IPS-NIHi11 (cell line): ENCODE results near the gene DIS3L2.

ENCODE experiments used
- DNase-seq: peaks from one replicate; pipeline ENCODE4 v3.0.0; 2012; ENCODE audit warnings: mixed read lengths, low spot score

Gene DIS3L2

DNA sequence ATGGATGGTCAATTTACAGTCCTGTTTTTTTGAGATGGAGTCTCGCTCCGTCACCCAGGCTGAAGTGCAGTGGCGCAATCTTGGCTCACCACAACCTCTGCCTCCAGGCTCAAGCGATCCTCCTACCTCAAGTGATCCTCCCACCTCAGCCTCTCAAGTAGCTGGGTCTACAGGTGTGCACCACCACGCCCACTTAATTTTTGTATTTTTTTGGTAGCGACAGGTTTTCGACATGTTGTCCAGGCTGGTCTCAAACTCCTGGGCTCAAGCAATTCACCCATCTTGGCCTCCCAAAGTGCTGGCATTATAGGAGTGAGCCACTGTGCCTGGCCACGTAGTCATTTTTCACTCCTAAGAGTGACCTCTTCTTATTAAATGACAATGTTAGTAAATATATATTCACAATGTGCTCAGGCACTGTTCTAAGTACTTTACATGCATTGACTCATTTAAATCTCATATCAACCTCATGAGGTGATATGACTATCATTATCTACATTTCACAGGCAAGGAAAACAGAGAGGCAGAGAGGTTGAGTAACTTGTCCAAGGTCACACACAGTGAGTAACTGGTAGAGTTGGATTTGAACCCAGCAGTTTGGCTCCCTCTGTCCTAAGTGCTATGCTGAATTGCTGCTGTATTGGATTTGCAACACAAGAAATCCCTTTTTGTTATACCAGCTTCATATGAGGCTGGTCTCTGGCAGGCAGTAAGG is 5.6 kb upstream of the DIS3L2 start:
- no peak for DNase-seq

DNA sequence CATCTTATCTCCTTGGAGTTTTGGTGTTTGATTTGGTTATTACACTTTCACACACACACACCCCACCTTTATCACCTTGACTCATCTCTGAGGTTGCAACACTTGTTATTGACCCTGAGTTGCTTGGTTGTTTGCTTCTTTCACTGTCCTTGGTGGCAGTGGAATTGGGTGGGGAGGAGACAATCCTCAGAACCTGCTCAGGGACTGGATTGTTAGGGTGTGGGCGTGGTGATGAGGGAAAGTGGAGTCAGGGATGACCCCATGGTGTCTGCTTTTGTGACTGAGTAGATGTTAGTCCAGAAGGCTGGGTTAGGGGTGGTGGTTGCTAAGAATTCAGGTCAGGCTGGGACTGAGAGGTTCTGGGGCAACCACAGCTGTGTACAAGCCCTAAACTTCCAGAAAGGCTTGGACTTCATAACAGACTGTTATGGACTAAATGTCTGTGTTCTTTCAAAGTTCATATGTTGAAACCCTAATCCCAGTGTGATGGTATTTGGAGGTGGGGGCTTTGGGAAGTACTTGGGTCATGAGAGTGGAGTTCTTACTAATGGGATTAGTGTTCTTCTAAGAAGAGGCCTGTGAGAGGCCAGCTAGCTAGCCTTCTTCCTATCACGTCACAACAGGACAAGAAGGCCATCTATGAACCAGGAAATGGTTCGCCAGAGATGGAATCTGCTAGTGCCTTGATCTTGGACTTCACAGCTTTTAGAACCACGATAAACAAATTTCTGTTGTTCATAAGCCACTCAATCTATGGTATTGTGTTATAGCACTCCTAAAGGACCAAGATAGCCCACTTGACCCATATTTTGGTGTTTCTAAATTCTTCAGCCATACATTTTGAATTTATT is 3.4 kb upstream of the DIS3L2 start:
- DNase-seq, result no peak

DNA sequence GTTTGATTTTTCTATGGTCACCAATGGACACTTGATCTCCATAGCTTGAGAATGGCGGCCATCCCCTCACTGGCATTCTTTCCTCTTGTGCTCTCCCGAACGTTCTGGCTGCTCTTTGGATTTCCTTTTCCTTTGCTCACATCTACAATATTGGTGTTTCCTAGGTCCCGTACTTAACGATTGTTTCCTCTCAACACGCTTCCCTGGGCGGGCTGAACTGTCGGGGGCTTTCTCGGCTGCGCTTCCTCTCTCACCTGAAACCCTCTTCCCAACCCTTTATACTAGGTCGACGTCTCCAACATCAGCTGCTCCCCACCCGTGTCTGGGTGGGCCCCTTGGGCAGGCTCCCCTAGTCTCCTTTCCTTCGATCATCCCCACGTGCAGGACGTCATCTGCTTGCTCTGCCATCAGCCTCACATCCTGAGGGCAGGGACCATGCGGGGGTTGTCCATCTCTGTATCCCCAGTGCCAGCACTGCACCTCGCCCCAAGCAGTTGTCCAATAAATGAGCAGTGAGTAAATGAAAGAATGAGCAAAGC is 634 bp upstream of the DIS3L2 start:
- DNase-seq, result no peak

DNA sequence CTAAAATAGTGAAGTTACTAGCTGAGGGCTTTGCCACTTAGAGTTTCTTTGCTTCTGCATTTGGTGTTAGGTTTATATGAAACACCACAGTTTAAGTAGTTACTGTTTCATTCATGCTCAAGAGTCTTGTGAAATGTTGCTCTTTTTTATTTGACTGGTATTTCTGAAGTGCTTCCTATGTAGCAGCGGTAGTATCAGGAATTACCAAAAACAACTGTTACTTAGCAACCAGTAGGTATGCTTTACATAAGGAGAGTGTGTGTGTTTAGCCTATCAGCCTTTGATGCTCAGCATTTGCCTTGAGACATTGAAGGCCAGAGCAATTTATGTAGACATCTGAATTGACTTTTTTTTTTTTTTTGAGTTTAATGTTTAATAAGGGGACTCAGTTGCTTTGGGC is 3.6 kb downstream of the DIS3L2 start:
- DNase-seq, result no peak

DNA sequence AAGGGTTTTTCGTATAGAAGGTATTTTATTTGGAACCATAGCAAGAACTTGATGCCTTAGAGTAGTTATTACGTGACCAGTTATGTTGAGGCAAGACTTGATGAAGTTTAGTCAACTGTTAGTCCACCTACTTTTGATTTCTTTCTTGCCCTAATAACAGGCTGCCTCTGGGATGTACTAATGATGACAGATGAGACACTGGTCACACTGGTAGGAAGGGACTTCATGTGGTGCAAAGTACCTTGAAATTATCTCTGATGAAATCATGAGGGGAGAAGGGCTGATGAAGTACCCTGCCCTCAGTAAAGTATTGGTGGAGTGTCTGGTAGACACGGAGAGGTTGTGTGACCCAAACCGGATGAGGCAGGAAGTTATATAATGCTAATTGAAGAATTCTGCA is 5.4 kb downstream of the DIS3L2 start:
- DNase-seq, result no peak

DNA sequence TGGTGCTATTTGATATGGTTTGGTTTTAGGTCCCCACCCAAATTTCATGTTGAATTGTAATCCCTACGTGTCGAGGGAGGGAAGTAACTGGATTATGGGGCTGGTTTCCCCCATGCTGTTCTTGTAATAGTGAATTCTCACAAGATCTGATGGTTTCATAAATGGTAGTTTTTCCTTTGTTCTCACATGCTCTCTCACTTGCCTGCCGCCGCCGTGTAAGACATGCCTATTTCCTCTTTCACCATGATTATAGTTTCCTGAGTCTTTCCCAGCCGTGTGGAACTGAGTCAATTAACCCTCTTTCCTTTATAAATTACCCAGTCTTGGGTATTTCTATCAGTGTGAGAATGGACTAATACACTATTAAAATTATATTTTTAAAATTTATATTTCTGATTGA is 7.3 kb downstream of the DIS3L2 start:
- DNase-seq, result no peak

DNA sequence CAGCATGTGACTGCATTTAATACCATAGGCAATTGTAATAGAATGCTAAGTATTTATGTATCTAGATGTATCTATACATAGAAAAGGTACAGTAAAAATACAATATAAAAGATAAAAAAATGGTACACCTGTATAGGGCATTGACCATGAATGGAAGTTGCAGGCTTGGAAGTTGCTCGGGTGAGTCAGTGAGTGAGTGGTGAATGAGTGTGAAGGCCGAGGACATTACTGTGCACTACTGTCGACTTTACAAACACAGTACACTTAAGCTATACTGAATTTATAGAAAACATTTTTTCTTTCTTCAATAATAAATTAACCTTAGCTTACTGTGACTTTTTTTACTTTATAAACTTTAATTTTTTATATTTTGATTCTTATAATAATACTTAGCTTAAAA is 8.9 kb downstream of the DIS3L2 start:
- DNase-seq, result no peak

DNA sequence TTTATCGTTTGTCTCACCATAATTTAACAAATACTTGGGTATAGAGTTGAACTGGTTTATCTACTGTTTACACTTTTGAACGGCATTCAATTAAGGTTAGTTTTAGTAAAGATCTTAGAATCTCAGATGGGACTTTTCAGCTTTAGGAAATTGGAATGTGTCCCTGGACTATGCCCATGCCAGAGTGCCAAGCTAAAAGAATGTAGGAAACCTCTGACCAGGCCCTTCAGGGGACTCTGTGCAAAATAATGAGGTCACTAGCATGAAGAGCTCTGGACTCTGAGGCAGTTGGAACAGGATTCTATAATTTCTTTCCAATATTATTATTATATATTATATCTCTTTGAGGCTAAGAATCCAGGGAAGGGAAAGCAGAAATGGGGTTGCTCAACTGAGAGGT is 13.5 kb downstream of the DIS3L2 start:
- no peak for DNase-seq

DNA sequence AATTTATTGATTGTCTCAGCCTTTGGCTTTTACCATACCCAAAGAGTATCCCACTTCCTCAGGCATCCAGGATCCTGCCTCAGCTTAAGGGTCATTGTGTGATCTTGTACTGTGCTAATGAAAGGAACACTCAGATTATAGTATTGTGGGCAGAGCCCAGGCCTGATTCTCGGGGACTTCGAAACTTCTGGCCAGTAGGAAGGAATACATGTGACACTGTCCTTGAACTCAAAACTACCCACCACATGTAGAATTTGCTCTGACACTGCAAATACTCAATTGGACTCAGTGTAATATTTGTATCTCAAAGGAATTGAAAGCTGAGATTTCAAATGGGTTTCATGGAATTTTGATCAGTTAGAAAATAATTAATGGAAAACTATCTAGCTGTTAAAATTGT is 15.9 kb downstream of the DIS3L2 start:
- no peak for DNase-seq

DNA sequence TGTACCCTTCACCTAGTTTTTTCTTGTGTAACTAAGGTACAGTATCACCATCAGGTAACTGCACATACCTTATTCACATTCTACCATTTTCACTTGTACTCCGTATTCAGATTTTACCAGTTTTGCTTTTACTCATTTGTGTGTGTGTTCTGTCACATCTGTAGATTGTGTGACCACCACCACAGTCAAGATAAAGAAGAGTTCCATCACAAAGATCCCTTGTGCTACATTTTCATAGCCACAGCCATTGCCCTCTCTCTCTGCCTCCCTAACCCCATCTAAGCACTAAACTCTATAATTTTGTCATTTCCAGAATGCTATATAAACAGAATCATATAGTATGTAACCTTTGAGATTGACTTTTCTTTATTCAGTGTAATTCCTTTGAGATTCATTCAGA is 23.5 kb downstream of the DIS3L2 start:
- DNase-seq, result no peak

DNA sequence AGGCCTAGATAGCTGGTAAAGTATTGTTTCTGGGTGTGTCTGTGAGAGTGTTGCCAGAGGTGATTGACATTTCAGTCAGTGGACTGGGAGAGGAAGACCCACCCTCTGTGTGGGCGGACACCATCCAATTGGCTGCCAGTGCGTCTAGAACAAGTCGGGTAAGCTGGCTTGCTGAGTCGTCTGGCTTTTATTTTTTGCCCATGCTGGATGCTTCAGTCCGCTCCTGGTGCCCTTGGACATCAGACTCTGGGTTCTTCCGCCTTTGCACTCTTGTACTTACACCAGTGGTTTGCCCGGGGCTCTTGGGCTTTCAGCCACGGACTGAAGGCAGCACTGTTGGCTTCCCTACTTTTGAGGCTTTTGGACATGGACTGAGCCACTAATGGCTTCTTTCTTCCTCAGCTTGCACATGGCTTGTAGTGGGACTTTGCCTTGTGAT is 24.3 kb downstream of the DIS3L2 start:
- peak; percentile 52 for DNase-seq

DNA sequence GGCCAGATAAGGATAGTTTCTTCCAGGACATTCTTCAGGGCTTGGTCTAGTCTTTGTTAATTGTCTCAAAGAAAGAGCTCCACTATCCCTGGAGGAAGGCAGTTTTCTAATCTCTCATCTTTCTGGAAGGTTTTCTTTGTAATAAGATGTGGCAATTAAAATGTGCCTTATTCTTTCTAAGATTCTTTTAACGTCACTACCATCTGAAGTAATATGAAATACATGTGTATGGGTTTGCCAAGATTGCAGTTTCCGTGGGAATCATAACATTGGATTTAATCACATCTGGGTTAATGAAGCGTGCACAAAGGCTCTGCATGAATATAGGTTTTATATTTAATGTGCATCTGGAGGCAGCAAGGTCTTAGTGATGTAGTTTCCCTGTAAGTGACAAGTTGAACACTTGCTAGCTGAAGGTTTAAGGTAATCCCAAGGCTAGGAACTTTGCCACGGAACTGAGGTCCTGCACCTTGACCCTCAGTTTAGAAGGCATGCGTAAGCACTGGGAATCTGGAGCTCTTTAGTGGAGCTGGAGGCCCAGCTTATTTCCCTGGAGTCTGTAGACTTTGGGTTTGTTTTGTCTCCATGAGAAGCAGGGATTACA is 25.7 kb downstream of the DIS3L2 start:
- DNase-seq, result no peak

DNA sequence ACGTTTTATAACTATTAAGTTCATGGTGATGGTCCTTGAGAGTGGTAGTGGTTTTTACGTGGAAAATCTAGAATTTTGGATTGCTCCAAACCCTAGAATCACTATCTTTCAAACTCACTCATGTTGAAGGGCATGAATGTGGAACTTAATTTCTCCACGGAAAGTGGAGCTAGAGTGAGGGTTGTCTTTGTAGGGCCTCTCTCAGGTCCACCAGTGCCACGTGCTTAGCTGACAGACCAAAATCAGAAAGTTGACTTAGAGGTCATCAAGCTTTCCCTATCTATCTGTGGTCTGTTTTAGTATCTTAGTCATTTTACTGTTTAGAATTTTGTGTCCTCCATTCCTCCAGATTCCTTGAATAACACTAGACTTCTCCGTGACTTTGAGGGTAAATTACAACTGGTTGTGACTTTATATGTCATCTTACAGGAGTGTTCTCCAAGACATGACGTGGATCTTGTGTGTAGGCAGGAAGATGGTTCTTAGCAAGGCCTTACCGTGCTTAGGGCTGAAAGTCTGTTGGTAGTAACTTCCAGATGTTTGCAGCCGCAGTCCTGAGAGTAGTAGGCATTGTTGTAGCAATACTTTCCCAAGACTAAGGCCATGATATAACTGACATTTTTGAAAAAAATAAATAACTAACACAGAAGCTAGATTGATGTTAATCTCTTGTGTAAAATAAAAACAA is 26.8 kb downstream of the DIS3L2 start:
- DNase-seq, result no peak

DNA sequence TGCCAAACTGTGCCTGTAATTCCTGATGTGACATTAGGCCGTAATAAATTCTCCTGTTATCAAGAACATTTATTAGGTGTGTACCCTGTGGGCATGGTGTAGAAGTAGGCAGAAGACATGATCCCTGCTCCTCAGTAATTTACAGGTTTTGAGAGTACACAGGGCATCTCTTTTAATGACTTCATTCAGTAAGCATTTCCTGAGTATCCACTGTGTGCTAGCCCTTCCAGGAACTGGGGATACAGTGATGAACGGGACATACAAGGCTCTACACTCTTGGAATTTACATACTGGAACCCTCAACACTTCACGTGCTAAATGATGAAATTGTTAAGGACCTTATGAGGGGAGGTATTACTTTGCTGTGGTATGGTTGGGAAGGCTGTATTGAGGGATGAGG is 30.2 kb downstream of the DIS3L2 start:
- DNase-seq, result no peak

DNA sequence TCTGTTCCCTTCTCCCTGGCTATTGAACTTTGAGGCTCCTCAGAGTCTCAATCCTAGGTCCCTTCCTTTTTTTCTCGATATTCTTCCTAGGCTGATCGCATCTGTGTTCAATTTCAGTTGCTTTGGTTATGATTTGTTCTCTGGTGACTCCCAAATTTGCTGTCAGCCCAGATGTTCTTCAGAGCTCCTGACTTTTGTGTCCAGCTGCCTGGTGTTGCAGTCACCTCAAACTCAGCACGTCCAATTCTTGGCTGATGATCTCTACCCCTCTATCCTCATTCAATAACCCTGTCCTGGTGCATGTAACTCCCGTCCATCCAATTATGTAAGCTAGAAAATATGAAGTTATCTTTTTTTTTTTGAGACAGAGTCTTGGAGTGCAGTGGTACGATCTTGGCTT is 31.4 kb downstream of the DIS3L2 start:
- DNase-seq, result no peak

DNA sequence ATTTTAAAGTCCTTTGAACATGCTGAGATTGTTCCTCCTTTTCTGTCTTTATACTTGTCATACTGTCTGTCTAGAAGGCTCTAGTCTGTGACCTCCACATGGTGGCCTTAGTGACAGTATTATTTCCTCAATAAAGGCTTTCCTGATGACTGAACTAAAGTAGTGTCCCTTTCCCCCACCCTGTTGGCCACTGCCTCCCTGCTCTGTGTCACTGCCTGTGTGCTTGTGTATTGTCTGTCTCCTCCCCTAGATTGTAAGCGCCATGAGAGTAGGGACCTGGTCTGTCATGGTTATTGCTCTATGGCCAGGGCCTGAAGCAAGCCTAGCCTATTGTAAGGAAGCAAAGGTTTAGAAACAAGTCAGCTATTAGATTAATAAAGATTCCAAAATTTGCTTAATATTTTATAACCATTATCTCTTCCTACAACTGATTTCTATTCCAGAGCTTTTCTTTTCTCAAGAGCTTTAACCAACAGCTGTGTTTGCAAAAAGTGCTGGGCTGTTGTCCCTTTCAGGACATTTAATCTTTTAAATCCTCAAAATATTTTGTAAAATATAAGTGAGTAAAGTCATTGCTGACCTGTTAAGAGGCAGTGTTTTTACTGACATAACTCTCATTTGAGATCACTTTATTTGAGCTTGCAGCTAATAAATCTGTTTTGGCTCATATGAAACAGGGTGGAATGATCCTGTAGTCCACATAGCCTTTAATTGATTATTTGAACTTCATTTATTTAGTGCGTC is 35.5 kb downstream of the DIS3L2 start:
- no peak for DNase-seq

DNA sequence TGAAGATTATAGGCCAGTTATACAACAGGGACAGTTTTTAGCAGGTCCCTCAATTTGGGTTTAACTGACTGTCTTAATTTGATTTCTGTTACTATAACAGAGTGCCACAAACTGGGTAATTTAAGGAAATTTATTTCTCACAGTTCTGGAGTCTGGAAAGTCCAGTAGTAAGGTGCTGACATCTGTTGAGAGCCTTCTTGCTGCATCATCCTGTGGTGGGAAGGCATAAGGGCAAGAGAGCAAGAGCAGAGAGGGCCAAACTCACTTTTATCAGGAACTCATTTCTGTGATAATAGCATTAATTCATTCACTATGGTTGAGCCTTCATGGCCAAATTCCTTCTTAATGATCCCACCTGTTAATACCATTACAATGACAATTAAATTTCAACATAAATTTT is 36.5 kb downstream of the DIS3L2 start:
- DNase-seq, result no peak

DNA sequence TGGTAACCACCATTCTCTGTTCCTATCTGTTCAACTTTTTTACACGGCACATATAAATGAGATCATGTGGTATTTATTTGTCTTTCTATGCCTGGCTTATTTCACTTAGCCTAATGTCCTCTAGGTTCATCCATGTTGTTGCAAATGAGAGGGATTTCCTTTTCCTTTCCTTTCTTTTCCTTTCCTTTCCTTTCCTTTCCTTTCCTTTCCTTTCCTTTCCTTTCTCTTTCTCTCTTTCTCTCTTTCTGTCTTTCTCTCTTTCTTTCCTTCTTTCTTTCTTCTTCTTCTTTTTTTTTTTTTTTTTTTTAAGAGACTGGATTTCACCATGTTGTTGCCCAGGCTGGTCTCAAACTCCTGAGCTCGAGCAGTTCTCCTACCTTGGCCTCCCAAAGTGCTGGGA is 38.9 kb downstream of the DIS3L2 start:
- DNase-seq, result no peak

DNA sequence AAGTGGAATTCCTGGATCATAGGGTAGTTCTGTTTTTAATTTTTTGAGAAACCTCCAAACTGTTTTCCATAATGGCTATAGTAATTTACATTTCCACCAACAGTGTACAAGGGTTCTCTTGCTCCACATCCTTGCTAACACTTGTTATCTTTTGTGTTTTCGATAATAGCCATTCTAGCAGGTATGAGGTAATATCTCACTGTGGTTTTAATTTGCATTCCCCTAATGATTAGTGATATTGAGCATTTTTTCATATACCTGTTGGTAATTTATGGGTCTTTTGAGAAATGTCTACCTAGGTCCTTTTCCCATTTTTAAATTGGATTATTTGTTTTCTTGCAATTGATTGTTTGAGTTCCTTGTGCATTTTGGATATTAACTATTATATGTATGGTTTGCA is 39.6 kb downstream of the DIS3L2 start:
- no peak for DNase-seq

DNA sequence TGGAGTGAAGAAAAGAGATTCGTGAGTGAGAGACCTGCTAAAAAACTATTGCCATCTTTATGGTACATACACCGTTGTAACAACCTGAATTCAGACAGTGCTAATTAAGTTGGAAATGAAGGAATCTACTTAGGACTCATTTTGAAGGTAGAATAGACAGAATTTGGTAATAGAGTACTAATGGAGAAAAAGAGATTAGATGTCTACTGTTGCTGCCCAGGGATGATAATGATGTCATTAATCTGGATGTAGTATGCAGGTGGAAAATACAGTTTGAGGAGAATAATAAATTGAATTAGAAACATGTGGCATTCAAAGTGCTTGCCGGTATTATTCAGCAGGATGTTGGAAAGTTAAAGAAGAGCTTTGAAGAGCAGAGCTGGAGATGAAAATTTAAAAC is 44.7 kb downstream of the DIS3L2 start:
- DNase-seq, result no peak

DNA sequence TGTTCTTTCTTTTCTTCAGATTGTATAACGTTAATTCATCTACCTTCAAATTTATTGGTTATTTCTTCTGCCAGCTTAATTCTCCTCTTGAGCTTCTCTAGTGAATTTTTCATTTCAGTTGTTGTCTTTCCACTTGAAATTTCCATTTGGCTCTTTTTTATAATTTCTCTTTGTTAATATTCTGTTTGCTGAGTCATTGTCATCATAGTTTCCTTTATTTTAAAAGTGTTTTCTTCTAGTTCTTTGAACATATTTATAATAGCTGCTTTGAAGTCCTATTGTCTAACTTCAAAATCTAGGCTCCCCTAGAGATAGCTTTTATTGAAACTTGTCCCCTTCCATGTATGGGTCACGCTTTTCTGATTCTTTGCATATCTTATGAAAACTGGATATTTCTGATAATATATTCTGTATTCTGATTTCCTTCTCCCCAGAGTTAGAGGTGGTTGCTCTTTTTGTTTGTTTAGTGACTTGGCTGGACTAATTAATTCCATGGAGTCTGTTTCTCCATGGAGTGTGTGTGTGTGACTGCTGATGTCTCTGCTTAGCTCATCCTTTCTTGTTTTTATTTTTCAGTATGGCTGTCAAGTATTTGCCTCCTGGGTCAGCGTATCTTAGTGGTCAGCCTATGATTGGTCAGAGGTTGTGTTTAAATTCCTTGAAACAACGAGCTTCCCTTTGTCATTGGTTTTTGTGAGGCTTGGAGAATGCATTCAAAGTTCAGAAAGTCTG is 47.6 kb downstream of the DIS3L2 start:
- DNase-seq, result no peak
